ENCODE results near the gene WDFY4.

WDFY4 gene

GRCh38 chr10:48797830-48798229, 113.2 kb downstream of the WDFY4 start:
- no peak for DNase-seq

DNA sequence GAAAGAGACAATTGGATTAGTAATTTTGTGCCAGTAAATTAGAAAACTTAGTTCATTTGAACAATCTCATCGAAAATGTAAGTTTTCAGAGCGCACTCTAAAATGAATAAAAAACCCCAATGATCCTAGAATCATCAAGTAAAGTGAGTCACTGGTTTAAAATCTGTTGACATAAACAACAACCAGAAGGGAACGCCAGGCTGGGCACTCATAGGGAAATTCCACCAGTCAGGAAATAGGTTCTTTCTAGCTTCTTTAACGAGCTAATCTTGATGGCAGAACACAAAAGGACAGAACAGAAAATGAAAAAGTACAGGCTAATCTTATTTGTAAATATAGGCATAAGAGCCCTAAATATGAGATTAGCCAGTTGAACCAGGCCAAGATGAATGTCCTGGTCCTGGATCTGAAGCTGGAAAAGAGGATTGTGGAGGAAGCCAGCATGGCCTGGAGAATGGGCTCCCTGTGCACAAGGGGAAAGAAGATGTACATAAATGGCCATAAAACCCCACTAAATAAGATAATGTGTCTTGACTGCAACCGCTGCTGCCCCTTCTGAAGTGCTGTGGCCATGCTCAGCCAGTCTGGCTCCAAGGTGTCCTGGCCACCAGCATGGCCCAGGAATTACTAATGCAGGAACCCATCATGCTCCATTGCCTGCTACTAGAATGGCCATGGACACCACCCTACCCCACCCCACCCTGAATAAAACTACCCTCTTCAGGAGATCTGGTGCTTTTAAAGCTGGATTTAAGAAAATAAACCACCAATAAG, 114.0 kb downstream of the WDFY4 start:
- no peak for DNase-seq

DNA sequence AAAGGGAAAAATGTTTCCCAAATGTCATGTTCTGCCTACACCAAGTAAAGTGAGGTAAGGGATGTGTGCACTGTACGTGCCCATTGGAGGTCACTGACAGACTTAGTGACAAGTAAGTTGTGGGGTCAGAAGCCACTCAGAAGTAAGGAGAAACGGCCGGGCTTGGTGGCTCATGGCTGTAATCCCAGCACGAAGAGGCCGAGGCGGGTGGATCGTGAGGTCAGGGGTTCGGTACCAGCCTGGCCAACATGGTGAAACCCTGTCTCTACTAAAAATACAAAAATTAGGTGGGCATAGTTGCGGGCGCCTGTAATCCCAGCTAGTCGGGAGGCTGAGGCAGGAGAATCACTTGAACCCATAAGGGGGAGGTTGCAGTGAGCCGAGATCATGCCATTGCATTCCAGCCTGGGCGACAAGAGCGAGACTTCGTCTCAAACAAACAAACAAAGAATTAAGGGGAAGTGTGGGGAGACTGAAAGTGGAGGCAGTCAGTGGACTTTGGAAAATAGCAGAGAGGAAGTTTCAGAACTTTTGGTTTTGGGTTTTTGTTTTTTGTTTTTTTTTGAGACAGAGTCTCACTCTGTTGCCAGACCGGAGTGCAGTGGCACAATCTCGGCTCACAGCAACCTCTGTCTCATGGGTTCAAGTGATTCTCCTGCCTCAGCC, 114.8 kb downstream of the WDFY4 start:
- no peak for DNase-seq

- no peak for DNase-seq
These were observed 115.5 kb downstream of the WDFY4 start for GRCh38 chr10:48800007-48800675.

DNA sequence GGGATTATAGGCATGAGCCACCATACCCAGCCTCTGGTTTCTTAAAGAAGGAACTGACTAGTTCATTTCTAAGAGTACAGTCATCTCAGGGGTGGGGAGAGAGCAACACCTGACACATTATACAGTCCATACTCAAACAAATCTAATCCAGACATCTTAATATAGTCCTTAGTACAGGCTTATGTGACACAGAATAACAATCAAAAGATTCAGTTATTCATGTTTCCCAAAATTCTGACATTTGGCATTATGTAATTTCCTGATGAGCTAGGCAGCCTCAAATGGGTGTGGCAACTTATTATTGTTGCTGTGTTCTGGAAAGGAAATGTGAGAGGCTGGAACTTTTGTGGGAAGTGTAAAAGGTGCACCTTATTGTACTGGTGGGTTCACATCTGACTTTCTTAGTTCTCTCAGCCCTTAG, 116.3 kb downstream of the WDFY4 start:
- DNase-seq = no peak

DNA sequence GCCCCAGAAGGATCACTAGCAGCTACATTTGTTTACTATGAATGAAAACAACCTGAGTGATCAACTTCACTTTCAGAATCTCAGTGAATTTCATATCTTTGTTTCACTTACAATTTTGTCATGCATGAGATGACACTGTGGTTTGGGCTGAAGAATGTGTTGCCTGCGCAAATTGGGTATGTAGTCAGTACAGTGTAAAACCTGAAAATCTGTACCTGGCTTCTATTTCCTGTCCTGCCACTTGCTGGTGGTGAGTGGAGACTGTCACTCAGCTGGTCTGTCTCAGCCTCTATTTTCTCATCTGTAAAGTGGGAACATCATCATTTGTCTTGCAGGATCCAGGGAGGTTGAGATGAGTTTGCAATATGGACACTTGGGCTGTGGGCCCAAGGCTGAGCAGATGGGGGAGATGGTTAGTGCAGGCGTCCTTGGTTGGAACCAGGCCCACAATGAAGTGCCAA, 118.0 kb downstream of the WDFY4 start:
- no peak for DNase-seq

- no peak for DNase-seq
These were observed 119.3 kb downstream of the WDFY4 start for GRCh38 chr10:48803801-48804584.

DNA sequence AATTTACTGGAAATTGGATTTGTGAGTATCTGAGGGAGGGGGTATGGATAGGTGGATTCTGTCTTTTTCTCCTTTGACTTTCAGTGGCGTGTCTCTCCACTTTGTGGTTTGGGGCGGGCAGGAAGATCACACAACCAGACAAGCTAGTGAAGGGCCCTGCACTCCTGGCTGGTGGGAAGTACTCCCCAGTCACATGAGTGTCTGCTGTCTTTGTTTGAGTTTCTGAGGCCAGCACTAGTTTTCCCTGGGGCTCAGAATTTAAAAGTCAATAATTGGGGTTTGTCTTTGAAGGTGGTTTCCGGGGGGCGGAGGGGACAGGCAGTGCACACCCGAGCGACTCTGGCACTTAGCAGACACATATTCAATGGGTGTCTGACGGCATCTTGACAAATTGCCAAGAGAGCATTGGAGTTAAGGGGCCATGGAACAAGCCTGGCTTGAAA, 120.1 kb downstream of the WDFY4 start:
- no peak for DNase-seq

DNA sequence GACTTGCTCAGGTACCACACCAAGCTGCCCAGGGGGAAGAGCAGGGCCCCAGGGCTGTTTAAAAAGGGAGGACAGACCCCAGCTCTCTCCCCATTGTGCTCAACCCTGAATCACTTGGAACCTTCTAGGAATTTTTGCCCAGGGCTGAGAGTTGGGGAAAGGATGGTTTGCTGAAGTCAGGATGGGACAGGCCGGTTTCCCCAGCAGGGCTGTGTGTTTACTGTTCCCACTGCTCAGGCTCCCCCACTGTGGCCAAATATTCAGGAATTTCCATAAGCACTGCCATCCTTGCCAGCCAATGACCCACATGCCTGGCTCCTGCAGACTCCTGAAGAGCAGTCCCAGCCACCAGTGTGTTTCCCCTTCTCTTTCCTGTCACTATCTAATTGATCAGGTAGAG, 120.7 kb downstream of the WDFY4 start:
- DNase-seq = no peak

GRCh38 chr10:48805848-48806247, 121.2 kb downstream of the WDFY4 start:
- no peak for DNase-seq

- DNase-seq = no peak
These were observed 121.7 kb downstream of the WDFY4 start for GRCh38 chr10:48806342-48806741.

DNA sequence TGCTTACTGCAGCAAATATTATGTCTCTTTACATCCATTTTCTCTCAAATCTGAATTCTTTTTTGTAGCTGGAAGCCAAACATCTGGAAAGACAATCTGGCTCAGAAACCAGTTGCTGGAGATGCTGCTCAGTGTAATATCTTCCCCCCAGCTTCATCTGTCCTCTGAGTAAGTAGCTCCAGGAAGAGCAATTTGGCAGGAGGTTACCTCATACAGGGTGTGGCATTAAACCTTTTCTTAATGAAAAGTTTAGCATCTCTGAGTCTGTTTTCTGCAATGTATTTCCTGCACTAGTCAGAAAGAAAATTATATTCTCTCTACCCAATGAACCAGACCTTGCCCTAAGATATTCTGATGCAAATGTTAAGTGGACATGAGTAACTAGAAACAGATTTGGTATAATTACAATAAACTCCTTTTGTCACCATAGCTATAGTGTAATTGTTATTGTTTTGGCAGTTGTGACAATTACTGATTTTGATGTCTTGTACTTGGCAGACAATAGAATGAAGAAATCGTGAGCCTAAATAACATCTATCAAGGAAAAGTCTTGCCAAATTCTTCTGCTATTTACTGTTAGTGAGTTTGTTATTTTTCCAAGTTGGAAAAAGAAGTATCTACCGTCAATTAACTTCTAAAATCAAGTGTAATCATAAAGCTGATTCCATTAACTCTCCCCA, 123.3 kb downstream of the WDFY4 start:
- no peak for DNase-seq

DNA sequence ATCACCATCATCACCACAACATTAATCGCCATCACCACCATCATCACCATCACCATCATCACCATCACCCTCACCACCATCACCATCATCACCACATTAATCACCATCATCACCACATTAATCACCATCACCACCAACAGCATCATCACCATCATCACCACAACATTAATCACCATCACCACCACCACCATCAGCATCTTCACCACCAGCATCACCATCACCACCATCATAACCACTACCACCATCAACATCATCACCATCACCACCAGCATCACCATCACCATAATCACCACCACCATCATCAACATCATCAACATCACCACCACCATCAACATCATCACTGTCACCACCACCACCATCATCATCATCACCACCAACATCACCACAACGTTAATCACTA, 124.6 kb downstream of the WDFY4 start:
- DNase-seq = no peak

- no peak for DNase-seq
These were observed 126.8 kb downstream of the WDFY4 start for GRCh38 chr10:48811461-48811860.

- no peak for DNase-seq
These were observed 127.2 kb downstream of the WDFY4 start for GRCh38 chr10:48811917-48812316.

DNA sequence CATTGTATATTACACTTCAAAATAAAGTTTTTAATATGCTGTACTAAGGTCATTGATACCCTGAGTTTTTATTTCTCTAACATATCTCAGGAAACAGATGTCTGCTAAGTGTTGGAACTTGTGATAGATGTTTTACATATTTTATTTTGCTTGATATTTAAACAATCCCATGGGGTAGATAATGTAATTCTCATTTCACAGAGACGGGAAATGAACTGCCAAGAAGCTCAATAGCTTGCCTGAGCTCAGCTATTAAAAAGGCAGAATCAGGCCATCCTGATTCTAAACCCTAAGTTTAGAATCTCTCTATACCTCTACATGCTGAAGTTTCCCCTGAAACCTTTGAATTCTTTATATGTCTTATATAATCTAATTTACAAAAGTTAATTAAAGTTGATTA, 128.6 kb downstream of the WDFY4 start:
- no peak for DNase-seq

GRCh38 chr10:48813825-48814224, 129.2 kb downstream of the WDFY4 start:
- DNase-seq = no peak

GRCh38 chr10:48814933-48815332, 130.3 kb downstream of the WDFY4 start:
- DNase-seq = no peak

- no peak for DNase-seq
These were observed 132.5 kb downstream of the WDFY4 start for GRCh38 chr10:48817141-48817540.

DNA sequence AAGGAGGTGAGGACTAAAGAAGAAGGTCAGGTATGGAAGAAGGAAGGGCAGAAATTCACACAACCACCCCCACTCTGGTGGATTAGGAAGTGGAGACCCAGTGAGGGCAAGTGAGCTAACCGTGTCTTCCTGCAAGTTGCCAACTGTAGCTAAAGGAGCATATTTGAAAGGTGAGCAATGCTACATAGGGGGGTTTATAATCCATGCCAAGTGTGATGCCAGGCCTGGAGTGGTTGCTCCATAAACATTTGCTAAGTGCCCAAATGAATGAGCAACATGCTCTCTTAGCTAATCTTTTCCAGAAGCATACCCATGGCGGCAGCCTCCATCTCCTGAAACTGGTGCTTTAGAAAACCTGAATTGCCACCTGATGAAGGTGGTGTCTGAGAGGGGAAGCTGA, 133.4 kb downstream of the WDFY4 start:
- no peak for DNase-seq

DNA sequence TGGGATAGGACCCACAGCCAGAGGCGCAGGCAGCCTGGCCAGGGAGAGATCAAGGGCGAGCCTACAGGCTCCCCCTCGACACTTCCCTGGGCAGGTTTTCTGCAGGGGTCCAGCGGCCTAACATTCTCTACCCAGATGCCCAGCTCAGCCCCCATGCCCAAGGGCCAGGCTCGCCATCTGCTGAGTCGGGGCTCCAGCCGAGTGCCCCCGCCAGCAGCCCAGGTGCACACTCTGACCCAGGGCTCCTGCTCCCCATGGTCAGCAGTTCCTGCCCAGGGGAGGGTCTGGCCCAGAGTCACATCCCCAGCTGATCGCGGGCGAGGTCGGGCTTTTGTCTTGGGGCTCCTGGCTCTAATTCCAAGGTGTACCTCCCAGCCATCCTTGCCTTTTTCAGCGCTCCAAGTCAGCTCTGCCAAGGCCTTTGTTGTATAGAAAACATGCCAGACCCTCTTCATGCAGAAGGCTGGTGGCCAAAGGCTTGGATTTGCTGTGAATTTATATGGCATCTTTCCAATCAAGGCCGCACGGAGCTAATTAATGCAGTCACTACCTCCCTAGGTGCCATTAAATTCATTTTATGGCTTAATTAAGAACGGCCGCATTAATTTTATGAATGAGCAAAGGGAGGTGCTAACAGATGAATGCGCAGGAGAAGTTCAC, 134.3 kb downstream of the WDFY4 start:
- no peak for DNase-seq

DNA sequence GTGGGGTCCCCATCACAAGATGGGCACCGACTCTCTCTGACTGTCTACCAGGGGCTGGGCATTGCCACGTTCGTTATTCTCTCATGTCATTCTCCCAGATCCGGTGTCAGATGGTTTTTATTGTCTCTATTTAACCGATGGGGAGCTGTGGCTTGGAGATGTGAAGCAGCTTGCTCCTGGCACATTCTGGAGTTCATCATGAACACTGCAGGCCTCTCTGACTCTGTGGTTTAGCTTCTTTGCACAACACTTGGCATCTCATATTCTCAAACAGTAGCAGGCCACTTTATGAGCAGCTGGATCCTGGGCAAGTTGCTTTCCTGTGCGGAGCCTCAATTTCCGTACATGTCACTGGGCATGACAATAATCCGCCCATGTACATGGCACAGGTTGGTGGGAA, 135.1 kb downstream of the WDFY4 start:
- no peak for DNase-seq

All from SHP77 (cell line).